ENCODE data around the gene ADAMTS12. TPM values are rescaled to one million over a fixed set of nuclear protein-coding genes. Genes with fewer than 3 reads are reported as not detected.

Gene ADAMTS12
- total and polyA plus RNA-seq, 4 donors: 0.49 to 6.4 (median 2.3) TPM

GRCh38 chr5:33737697-33738096, 154.1 kb downstream of the ADAMTS12 start:
- no peak overlapping the region for H3K4me3 ChIP-seq (ENCODE audit: low read depth in 1 of 3, low read length in 3 of 3)

More at GRCh38 chr5:33737697-33738096, 154.1 kb downstream of the ADAMTS12 start:
- 51% methylated on average over 2 of the region's 2 CpGs for WGBS
- Histone ChIP-seq H3K9ac (ENCODE audit: low read depth in 1 of 2, low read length in 2 of 2) (no peak overlapping the region), H3K4me1 (ENCODE audit: control insufficient read depth in 4 of 4, insufficient read depth in 4 of 4, low read length in 3 of 4) (peaks cover 2 to 22% (median 13%) of the 10 kb centered on the region in 4 donors), H3K27me3 (ENCODE audit: control insufficient read depth in 4 of 4, insufficient read depth in 4 of 4, low read length in 3 of 4) (no peaks in the 10 kb centered on the region), H3K27ac (ENCODE audit: low read depth in 1 of 2, low read length in 2 of 2) (no peak overlapping the region), H3K36me3 (ENCODE audit: control insufficient read depth in 4 of 4, insufficient read depth in 3 of 4, low read depth in 1 of 4, low read length in 3 of 4) (no peaks in the 10 kb centered on the region), H3K9me3 (ENCODE audit: control insufficient read depth in 4 of 4, low read length in 3 of 4) (no peaks in the 10 kb centered on the region)
- TF ChIP-seq ZBTB33 (IDR thresholded peaks at IDR 0.05): no peak
- no peak for TF ChIP-seq MAX (IDR thresholded peaks at IDR 0.05)
- TF ChIP-seq TAF1 (conservative IDR thresholded peaks at IDR 0.05): no peak
- no peak for TF ChIP-seq REST (IDR thresholded peaks at IDR 0.05)
- TF ChIP-seq RXRA (IDR thresholded peaks at IDR 0.05): no peak
- TF ChIP-seq CTCF (IDR thresholded peaks at IDR 0.05; ENCODE audit: low read depth, low read length, missing input control): no peak
- TF ChIP-seq HNF4G (IDR thresholded peaks at IDR 0.05): no peak
- no peak for DNase-seq (ENCODE audit: low spot score)

Measured in liver (tissue), 9 donors.